ENCODE measurements around the gene KLHL41. TPM values are rescaled to one million over a fixed set of nuclear protein-coding genes. Genes with fewer than 3 reads are reported as not detected.

Gene KLHL41
- polyA plus RNA-seq, 1 donor (not counting 4 experiments of a cell fraction or from before 2014, with no cell fraction given), result 0.24 TPM

DNA sequence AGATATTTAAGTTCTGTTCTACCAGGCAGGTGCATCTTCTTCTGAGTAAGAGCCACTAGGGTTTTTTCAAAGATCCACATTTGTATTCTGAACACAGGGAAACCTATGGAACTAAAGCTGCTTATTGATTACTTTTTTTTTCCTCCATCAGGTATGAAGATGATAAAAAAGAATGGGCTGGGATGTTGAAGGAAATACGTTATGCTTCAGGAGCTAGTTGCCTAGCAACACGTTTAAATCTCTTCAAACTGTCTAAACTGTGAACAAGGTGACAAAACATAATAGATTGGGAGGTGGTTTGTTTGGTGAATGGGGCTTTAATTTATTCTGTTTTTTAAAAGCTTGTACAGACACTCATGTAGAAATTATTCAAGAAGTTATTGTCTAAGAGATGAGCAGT lies 15.9 kb downstream of the KLHL41 start:
- no peaks in the 10 kb centered on the region for H4K20me1 ChIP-seq (ENCODE audit: control insufficient read depth, extremely low read depth, insufficient read depth, low read length)
- H3K4me1 ChIP-seq (ENCODE audit: control insufficient read depth, extremely low read depth, insufficient read depth, low read length), result no peaks in the 10 kb centered on the region
- H3K9ac ChIP-seq (ENCODE audit: control insufficient read depth, extremely low read depth, insufficient read depth, low read length), result no peak overlapping the region
- H3K4me2 ChIP-seq (ENCODE audit: control insufficient read depth, extremely low read depth, insufficient read depth, low read depth, low read length), result no peak overlapping the region
- DNase-seq (ENCODE audit: low read depth, low spot score) (no peak), FAIRE-seq (no peak)
- no peak overlapping the region for H2AFZ ChIP-seq (ENCODE audit: control insufficient read depth, low read length)
- H3K9me1 ChIP-seq (ENCODE audit: control insufficient read depth, extremely low read depth, insufficient read depth, low read length), result no peaks in the 10 kb centered on the region
- no peaks in the 10 kb centered on the region for H3K79me2 ChIP-seq (ENCODE audit: control insufficient read depth, insufficient read depth, low read length)
- no peak overlapping the region for H3K4me3 ChIP-seq (ENCODE audit: control insufficient read depth in 2 of 3, extremely low read depth in 1 of 3, insufficient read depth in 2 of 3, low read depth in 1 of 3, low read length in 3 of 3)
- H3K9me3 ChIP-seq (ENCODE audit: control insufficient read depth, low read depth, low read length), result no peaks in the 10 kb centered on the region
- peaks cover 2 to 3% of the 10 kb centered on the region in 2 experiments for H3K36me3 ChIP-seq (ENCODE audit: control insufficient read depth in 2 of 2, extremely low read depth in 1 of 2, insufficient read depth in 2 of 2, low read length in 2 of 2)
- TF ChIP-seq, protein P1, sequence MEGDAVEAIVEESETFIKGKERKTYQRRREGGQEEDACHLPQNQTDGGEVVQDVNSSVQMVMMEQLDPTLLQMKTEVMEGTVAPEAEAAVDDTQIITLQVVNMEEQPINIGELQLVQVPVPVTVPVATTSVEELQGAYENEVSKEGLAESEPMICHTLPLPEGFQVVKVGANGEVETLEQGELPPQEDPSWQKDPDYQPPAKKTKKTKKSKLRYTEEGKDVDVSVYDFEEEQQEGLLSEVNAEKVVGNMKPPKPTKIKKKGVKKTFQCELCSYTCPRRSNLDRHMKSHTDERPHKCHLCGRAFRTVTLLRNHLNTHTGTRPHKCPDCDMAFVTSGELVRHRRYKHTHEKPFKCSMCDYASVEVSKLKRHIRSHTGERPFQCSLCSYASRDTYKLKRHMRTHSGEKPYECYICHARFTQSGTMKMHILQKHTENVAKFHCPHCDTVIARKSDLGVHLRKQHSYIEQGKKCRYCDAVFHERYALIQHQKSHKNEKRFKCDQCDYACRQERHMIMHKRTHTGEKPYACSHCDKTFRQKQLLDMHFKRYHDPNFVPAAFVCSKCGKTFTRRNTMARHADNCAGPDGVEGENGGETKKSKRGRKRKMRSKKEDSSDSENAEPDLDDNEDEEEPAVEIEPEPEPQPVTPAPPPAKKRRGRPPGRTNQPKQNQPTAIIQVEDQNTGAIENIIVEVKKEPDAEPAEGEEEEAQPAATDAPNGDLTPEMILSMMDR (optimal IDR thresholded peaks at IDR 0.05 in 1 of 3, IDR thresholded peaks at IDR 0.05 in 1 of 3, conservative IDR thresholded peaks at IDR 0.05 in 1 of 3; ENCODE audit: extremely low read depth in 1 of 3, insufficient read depth in 2 of 3, low read length in 3 of 3), result no peak
- TF ChIP-seq EZH2 (IDR thresholded peaks at IDR 0.05; ENCODE audit: low read length), result no peak
- H3K27me3 ChIP-seq (ENCODE audit: control insufficient read depth, extremely low read depth, insufficient read depth, low read length), result no peaks in the 10 kb centered on the region
- H3K27ac ChIP-seq (ENCODE audit: control insufficient read depth, insufficient read depth, low read length), result no peak overlapping the region
- dilution Hi-C loops (cut with MboI; ENCODE audit: extremely low pct_ligation_motif_present, low sequenced_read_pairs), result no loop called here

DNA sequence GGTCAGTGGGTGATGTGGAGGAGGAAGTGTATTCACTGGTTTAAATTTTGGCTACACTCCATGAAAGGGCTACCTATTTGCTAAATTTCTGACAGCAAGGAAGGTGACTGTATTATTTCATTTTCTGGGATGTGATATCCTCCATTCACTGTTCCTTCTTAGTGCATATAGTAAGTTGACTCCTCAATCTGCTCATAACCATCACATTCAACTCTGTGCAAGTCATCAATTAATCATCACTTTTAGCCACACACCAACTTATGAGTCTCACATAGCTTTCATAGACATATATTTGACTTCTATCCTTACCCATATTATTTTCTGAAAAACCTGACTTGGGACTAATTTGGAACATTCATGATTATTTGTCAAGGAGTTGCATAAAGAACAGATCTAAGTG lies 16.9 kb downstream of the KLHL41 start:
- H3K27ac ChIP-seq (ENCODE audit: control insufficient read depth, insufficient read depth, low read length), result no peak overlapping the region
- H3K9me1 ChIP-seq (ENCODE audit: control insufficient read depth, extremely low read depth, insufficient read depth, low read length), result no peaks in the 10 kb centered on the region
- no peaks in the 10 kb centered on the region for H3K9me3 ChIP-seq (ENCODE audit: control insufficient read depth, low read depth, low read length)
- no peak overlapping the region for H3K4me2 ChIP-seq (ENCODE audit: control insufficient read depth, extremely low read depth, insufficient read depth, low read depth, low read length)
- H3K79me2 ChIP-seq (ENCODE audit: control insufficient read depth, insufficient read depth, low read length), result no peaks in the 10 kb centered on the region
- no peaks in the 10 kb centered on the region for H4K20me1 ChIP-seq (ENCODE audit: control insufficient read depth, extremely low read depth, insufficient read depth, low read length)
- H3K4me1 ChIP-seq (ENCODE audit: control insufficient read depth, extremely low read depth, insufficient read depth, low read length), result no peaks in the 10 kb centered on the region
- H3K27me3 ChIP-seq (ENCODE audit: control insufficient read depth, extremely low read depth, insufficient read depth, low read length), result no peaks in the 10 kb centered on the region
- FAIRE-seq (no peak), DNase-seq (ENCODE audit: low read depth, low spot score) (no peak)
- H3K4me3 ChIP-seq (ENCODE audit: control insufficient read depth in 2 of 3, extremely low read depth in 1 of 3, insufficient read depth in 2 of 3, low read depth in 1 of 3, low read length in 3 of 3), result no peak overlapping the region
- H3K9ac ChIP-seq (ENCODE audit: control insufficient read depth, extremely low read depth, insufficient read depth, low read length), result no peak overlapping the region
- dilution Hi-C loops (cut with MboI; ENCODE audit: extremely low pct_ligation_motif_present, low sequenced_read_pairs), result no loop called here
- TF ChIP-seq EZH2 (IDR thresholded peaks at IDR 0.05; ENCODE audit: low read length), result no peak
- TF ChIP-seq, protein P1 (optimal IDR thresholded peaks at IDR 0.05 in 1 of 3, IDR thresholded peaks at IDR 0.05 in 1 of 3, conservative IDR thresholded peaks at IDR 0.05 in 1 of 3; ENCODE audit: extremely low read depth in 1 of 3, insufficient read depth in 2 of 3, low read length in 3 of 3), result no peak
- H2AFZ ChIP-seq (ENCODE audit: control insufficient read depth, low read length), result no peak overlapping the region
- peaks cover 2 to 3% of the 10 kb centered on the region in 2 experiments for H3K36me3 ChIP-seq (ENCODE audit: control insufficient read depth in 2 of 2, extremely low read depth in 1 of 2, insufficient read depth in 2 of 2, low read length in 2 of 2)
